Spleen (tissue), 11 donors: Measurements from ENCODE around the gene ZNF425. TPM values are rescaled to one million over a fixed set of nuclear protein-coding genes. Genes with fewer than 3 reads are reported as not detected.

Source experiments
- DNase-seq: peaks from one replicate; pipeline ENCODE4 v3.0.0-alpha.2; 2020
- H3K27ac ChIP-seq, 8 donors: fragments of 200-600 bp; sonication (generic) in 7 of 8; 1 replicate in 4 of 8; 2 replicates in 4 of 8; pipeline versions ENCODE4 v1.5.0 to v1.8.0; 2016 to 2021; ENCODE audit warnings: inconsistent platforms in 4 of 8, mild to moderate bottlenecking in 4 of 8, moderate library complexity in 1 of 8
- H3K27me3 ChIP-seq, 7 donors: fragments of 200-600 bp; sonication (generic) in 6 of 7; replicated peaks in 1 of 7; 1 replicate in 4 of 7; 2 replicates in 3 of 7; pipeline versions ENCODE4 v1.5.0 to v1.8.0; 2016 to 2021; ENCODE audit warnings: inconsistent platforms in 3 of 7, mild to moderate bottlenecking in 1 of 7
- H3K36me3 ChIP-seq, 6 donors: fragments of 200-600 bp; sonication (generic) in 5 of 6; 1 replicate in 4 of 6; 2 replicates in 2 of 6; pipeline versions ENCODE4 v1.5.0 to v1.8.0; 2016 to 2021; ENCODE audit warnings: inconsistent platforms in 2 of 6
- H3K4me1 ChIP-seq, 6 donors: fragments of 200-600 bp; sonication (generic) in 5 of 6; 1 replicate in 3 of 6; 2 replicates in 3 of 6; pipeline versions ENCODE4 v1.5.0 to v1.8.0; 2016 to 2021; ENCODE audit warnings: inconsistent platforms in 3 of 6
- H3K4me3 ChIP-seq, 8 donors: fragments of 200-600 bp; sonication (generic) in 7 of 8; 1 replicate in 4 of 8; 2 replicates in 4 of 8; pipeline versions ENCODE4 v1.5.0 to v1.8.0; 2016 to 2021; ENCODE audit warnings: inconsistent platforms in 4 of 8, mild to moderate bottlenecking in 4 of 8, moderate library complexity in 2 of 8
- H3K9me3 ChIP-seq, 8 donors: fragments of 200-600 bp; sonication (generic) in 7 of 8; 1 replicate in 4 of 8; 2 replicates in 4 of 8; pipeline versions ENCODE4 v1.5.0 to v1.8.0; 2016 to 2021; ENCODE audit warnings: inconsistent platforms in 4 of 8
- CTCF ChIP-seq, 11 experiments: fragments of 200-600 bp in 7 of 11; fragments of 450-650 bp in 4 of 11; sonication (generic) in 4 of 11; IDR thresholded peaks in 8 of 11; conservative IDR thresholded peaks in 3 of 11; 1 replicate in 7 of 11; 2 replicates in 4 of 11; pipeline versions ENCODE4 v1.4.0 to v1.8.0; 2016 to 2021; ENCODE audit warnings: antibody characterized with exemption in 11 of 11, inconsistent platforms in 4 of 11, mild to moderate bottlenecking in 1 of 11
- POLR2A ChIP-seq, 3 donors: fragments of 450-650 bp; IDR thresholded peaks; one replicate each; pipeline ENCODE4 v1.5.1; 2017; ENCODE audit warnings: antibody characterized with exemption in 3 of 3, mild to moderate bottlenecking in 1 of 3
- POLR2AphosphoS5 ChIP-seq, 3 donors: sonication (generic); formaldehyde crosslinking; IDR thresholded peaks; one replicate each; pipeline ENCODE4 v1.5.1; 2017; ENCODE audit warnings: antibody characterized with exemption in 3 of 3
- WGBS, 5 donors: extraction: QIAGEN DNeasy Blood & Tissue Kit in 3 of 5; methylation state at CpG; one replicate each; pipeline versions ENCODE4 v1.1.5 to v1.1.7; 2013 to 2018; 5-methylcytosine and 5-hydroxymethylcytosine counted together
- intact Hi-C: fragments of 100-400 bp; cut with DNase I; formaldehyde crosslinking; loops from one replicate; pipeline ENCODE4 v1.15.0; 2023; ENCODE audit warnings: low total_unique reads
- polyA plus RNA-seq, 3 donors: library from polyadenylated mRNA; stranded (reverse); fragments of 200-250 nt; gene quantifications; one replicate each; pipeline ENCODE4 v1.2.1, GENCODE V29; 2013
- total RNA-seq, 7 donors: library from RNA; depleted of rRNA in 3 of 7; stranded (reverse); fragments of >200 nt in 3 of 7; fragmentation: NEBNext Ultra II Directional in 4 of 7; extraction: Animal tissue kit (Norgen Biotek cat#: 25700) in 4 of 7; gene quantifications; one replicate each; pipeline versions ENCODE4 v1.1.0 to v1.2.1, GENCODE V29; 2016 to 2021
- donor health status: healthy with polysubstance abuse.
- donor health status: DM: no; HTN: no; CAD: no; lungs with moderate emphysema.
- donor health status: DM: no; HTN: no; CAD: no.
- donor health status: Bipolar disorder and iron deficiency.
- donor health status: healthy.
- donor health status: DM: no; HTN: no; CAD: no.
- donor health status: DM: yes; HTN: yes; CAD: no.

Gene ZNF425
- total and polyA plus RNA-seq, 10 donors, result 0.47 to 1.4 (median 1.1) TPM

- 0 to 1% (median 0%) methylated on average over 47 to 77 of the region's 77 CpGs for WGBS, 5 donors
Observed at GRCh38 chr7:149090397-149091195, 35.5 kb downstream of the ZNF425 start, which contains the start of gene ZNF786. ZNF786 (minus strand) TSS chr7:149090718; CDS start chr7:149090640, 78 bp downstream.

DNA sequence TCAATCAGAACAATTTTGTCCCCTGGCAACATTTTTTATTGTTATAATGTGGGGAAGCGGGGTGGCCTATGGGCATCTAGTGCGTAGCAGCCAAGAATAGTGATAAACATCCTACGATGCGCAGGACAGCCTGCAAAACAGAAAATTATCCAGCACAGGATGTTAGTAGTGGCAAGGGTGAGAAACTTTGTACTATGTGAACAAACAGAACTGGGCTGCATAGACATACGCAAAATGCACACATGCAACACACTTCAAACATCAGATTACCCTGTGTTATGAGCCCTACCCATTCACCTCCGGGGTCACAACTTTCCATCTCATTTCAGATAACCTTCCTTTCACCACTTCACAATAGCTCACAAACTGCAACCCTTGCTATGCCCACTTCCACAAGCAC is 38.7 kb downstream of the ZNF425 start:
- intact Hi-C loops, result no loop called here
- no peak for DNase-seq
- 90 to 94% (median 91%) methylated on average over 6 of the region's 6 CpGs for WGBS, 5 donors
- H3K4me3 ChIP-seq, result no peak overlapping the region
- no peaks in the 10 kb centered on the region for H3K27me3 ChIP-seq
- H3K27ac ChIP-seq, result peak overlapping the region in 2 of 8 donors; percentile 26 to 40
- H3K4me1 ChIP-seq, result peaks cover 9 to 58% (median 33%) of the 10 kb centered on the region in 6 donors
- H3K36me3 ChIP-seq, result peaks cover 0 to 14% (median 0%) of the 10 kb centered on the region in 6 donors
- peaks cover 0 to 10% (median 0%) of the 10 kb centered on the region in 8 donors for H3K9me3 ChIP-seq
- TF ChIP-seq POLR2AphosphoS5 (IDR thresholded peaks at IDR 0.05) (no peak), CTCF (IDR thresholded peaks at IDR 0.05 in 8 of 11, conservative IDR thresholded peaks at IDR 0.05 in 3 of 11) (no peak), POLR2A (IDR thresholded peaks at IDR 0.05) (no peak)

More at GRCh38 chr7:149090397-149091195, 35.5 kb downstream of the ZNF425 start, which contains the start of gene ZNF786:
- peaks cover 9 to 57% (median 33%) of the 10 kb centered on the region in 6 donors for H3K4me1 ChIP-seq
- peak; percentile 97 for TF ChIP-seq POLR2AphosphoS5 (IDR thresholded peaks at IDR 0.05)
- peak; percentile 94 to 99 (median 97) for TF ChIP-seq CTCF (IDR thresholded peaks at IDR 0.05 in 8 of 11, conservative IDR thresholded peaks at IDR 0.05 in 3 of 11)
- peak; percentile 66 to 80 (median 80) for TF ChIP-seq POLR2A (IDR thresholded peaks at IDR 0.05)
- no peaks in the 10 kb centered on the region for H3K36me3 ChIP-seq
- H3K27ac ChIP-seq, result peak within 1 kb of the TSS; percentile 95 to 99 (median 98)
- H3K27me3 ChIP-seq, result no peaks in the 10 kb centered on the region
- peak; percentile 98 for DNase-seq
- peak within 1 kb of the TSS; percentile 68 to 95 (median 92) for H3K4me3 ChIP-seq
- intact Hi-C loops, result no loop called here
- no peaks in the 10 kb centered on the region for H3K9me3 ChIP-seq

DNA sequence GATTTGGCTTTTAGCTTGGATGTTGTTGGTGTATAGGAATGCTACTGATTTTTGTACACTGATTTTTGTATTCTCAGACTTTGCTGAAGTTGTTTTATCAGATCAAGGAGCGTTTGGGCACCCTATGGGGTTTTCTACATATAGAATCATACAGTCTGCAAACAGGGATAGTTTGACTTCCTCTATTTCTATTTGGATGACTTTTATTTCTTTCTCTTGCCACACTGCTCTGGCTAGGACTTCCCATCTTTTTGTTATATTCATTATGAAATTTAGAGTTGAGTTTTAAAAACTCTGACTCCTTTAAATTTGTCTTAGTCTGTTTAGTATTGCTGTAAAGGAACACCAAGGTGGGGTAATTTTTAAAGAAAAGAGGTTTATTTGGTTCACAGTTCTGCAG is 40.3 kb downstream of the ZNF425 start:
- peak overlapping the region in 3 of 8 donors; percentile 10 to 55 (median 11) for H3K27ac ChIP-seq
- TF ChIP-seq POLR2A (IDR thresholded peaks at IDR 0.05) (no peak), CTCF (IDR thresholded peaks at IDR 0.05 in 8 of 11, conservative IDR thresholded peaks at IDR 0.05 in 3 of 11) (no peak), POLR2AphosphoS5 (IDR thresholded peaks at IDR 0.05) (no peak)
- no peaks in the 10 kb centered on the region for H3K27me3 ChIP-seq
- H3K36me3 ChIP-seq, result peaks cover 0 to 14% (median 0%) of the 10 kb centered on the region in 6 donors
- peaks cover 0 to 10% (median 0%) of the 10 kb centered on the region in 8 donors for H3K9me3 ChIP-seq
- H3K4me3 ChIP-seq, result no peak overlapping the region
- no peak for DNase-seq
- peaks cover 6 to 46% (median 26%) of the 10 kb centered on the region in 6 donors for H3K4me1 ChIP-seq
- WGBS, 5 donors, result 47 to 78% (median 61%) methylated on average over 1 of the region's 1 CpG
- intact Hi-C loops, result no loop called here

GRCh38 chr7:149084407-149084806 is 41.7 kb downstream of the ZNF425 start:
- Histone ChIP-seq H3K36me3 (peaks cover 0 to 25% (median 2%) of the 10 kb centered on the region in 6 donors), H3K4me3 (no peak overlapping the region), H3K27ac (no peak overlapping the region), H3K9me3 (peaks cover 0 to 10% (median 0%) of the 10 kb centered on the region in 8 donors), H3K27me3 (no peaks in the 10 kb centered on the region), H3K4me1 (peaks cover 0 to 38% (median 19%) of the 10 kb centered on the region in 6 donors)
- intact Hi-C loops, result no loop called here
- TF ChIP-seq CTCF (IDR thresholded peaks at IDR 0.05 in 8 of 11, conservative IDR thresholded peaks at IDR 0.05 in 3 of 11) (no peak), POLR2AphosphoS5 (IDR thresholded peaks at IDR 0.05) (no peak), POLR2A (IDR thresholded peaks at IDR 0.05) (no peak)
- WGBS, 5 donors, result 87 to 93% (median 92%) methylated on average over 2 of the region's 2 CpGs
- no peak for DNase-seq
